ENCODE measurements around the gene TEDC2. TPM values are rescaled to one million over a fixed set of nuclear protein-coding genes. Genes with fewer than 3 reads are reported as not detected.

Gene TEDC2
- total and polyA plus RNA-seq, 10 of the 15 experiments (the other 5 are each of a cell fraction or from before 2014, with no cell fraction given): 0.23 to 47.9 (median 19.1) TPM

- TF ChIP-seq NKRF (conservative IDR thresholded peaks at IDR 0.05): peak; percentile 64; the same call in 1 of the 2 replicates
- peak; percentile 29; the same call in 1 of the 2 replicates for TF ChIP-seq ZNF592 (IDR thresholded peaks at IDR 0.05)
- TF ChIP-seq IRF4 (IDR thresholded peaks at IDR 0.05; ENCODE audit: low read depth, low read length): no peak
- peak; percentile 76 for TF ChIP-seq SP1 (IDR thresholded peaks at IDR 0.05; ENCODE audit: low read depth, low read length)
- no peak for TF ChIP-seq KDM1A (IDR thresholded peaks at IDR 0.05; ENCODE audit: borderline replicate concordance)
- peak; percentile 56 for TF ChIP-seq NRF1 (conservative IDR thresholded peaks at IDR 0.05; ENCODE audit: low read depth, low read length)
- peak; percentile 69 for TF ChIP-seq FOXK2 (IDR thresholded peaks at IDR 0.05)
These were observed 53.8 kb downstream of the TEDC2 start, which contains the start of gene ATP6V0C (continued) for GRCh38 chr16:2513405-2514332.

Small RNA genes lying within 50 kb of the gene (microRNA-seq; reads per million reads assigned to microRNA genes)
- gene MIR6767 (0.94 reads per million), gene MIR6768 (not detected)

Small RNA genes lying within 50 kb of the gene (small RNA-seq; reads per million reads assigned to genes)
- 0.27 reads per million for gene MIR6768

Other genes with a start within 250 kb of the TEDC2 start
Only the 7 nearest of the 15 such genes appear.
- 44.1 and 50.3 TPM in 2 replicates for gene CCNF, start 30.7 kb upstream of the TEDC2 start, total RNA-seq (2014; rRNA removed)
- 23.5 and 27.1 TPM in 2 replicates for gene CCNF, start 30.7 kb upstream of the TEDC2 start, total RNA-seq (2014; rRNA removed; fragmentation: Illumina TruSeq; extraction: Trizol)
- 48.9 and 54.2 TPM in 2 replicates for gene CCNF, start 30.7 kb upstream of the TEDC2 start, total RNA-seq (2021)
- gene CCNF, start 30.7 kb upstream of the TEDC2 start, polyA plus RNA-seq (2011; rRNA removed): 9.1 and 16.3 TPM in 2 replicates
- 11.1 and 18.7 TPM in 2 replicates for gene CCNF, start 30.7 kb upstream of the TEDC2 start, polyA plus RNA-seq (2014; fragmentation: Illumina TruSeq; extraction: Trizol)
- gene CCNF, start 30.7 kb upstream of the TEDC2 start, polyA plus RNA-seq (2014; fragmentation: Nextera tagmentation; extraction: Ambion mirVana): 1 to 10 TPM; 4.0 to 4.7 TPM
- gene CCNF, start 30.7 kb upstream of the TEDC2 start, polyA plus RNA-seq (2014; rRNA removed): 27.8 and 30.8 TPM in 2 replicates
- gene CCNF, start 30.7 kb upstream of the TEDC2 start, polyA plus RNA-seq (2016; fragmentation: Nextera tagmentation; extraction: Ambion mirVana): 10 to 100 TPM; 59.1 to 63.2 TPM
- not detected in 2 replicates for gene NTN3, start 11.2 kb downstream of the TEDC2 start, total RNA-seq (2014; rRNA removed)
- not detected in 2 replicates for gene NTN3, start 11.2 kb downstream of the TEDC2 start, total RNA-seq (2014; rRNA removed; fragmentation: Illumina TruSeq; extraction: Trizol)
- gene NTN3, start 11.2 kb downstream of the TEDC2 start, total RNA-seq (2021): not detected in 2 replicates
- gene NTN3, start 11.2 kb downstream of the TEDC2 start, polyA plus RNA-seq (2011; rRNA removed): not detected in 2 replicates
- not detected in 2 replicates for gene NTN3, start 11.2 kb downstream of the TEDC2 start, polyA plus RNA-seq (2014; fragmentation: Illumina TruSeq; extraction: Trizol)
- not detected for gene NTN3, start 11.2 kb downstream of the TEDC2 start, polyA plus RNA-seq (2014; fragmentation: Nextera tagmentation; extraction: Ambion mirVana)
- 0.04 and 0.22 TPM in 2 replicates for gene NTN3, start 11.2 kb downstream of the TEDC2 start, polyA plus RNA-seq (2014; rRNA removed)
- gene NTN3, start 11.2 kb downstream of the TEDC2 start, polyA plus RNA-seq (2016; fragmentation: Nextera tagmentation; extraction: Ambion mirVana): not detected
- gene TBC1D24, start 15.0 kb downstream of the TEDC2 start, total RNA-seq (2014; rRNA removed): 5.6 and 6.6 TPM in 2 replicates
- gene TBC1D24, start 15.0 kb downstream of the TEDC2 start, total RNA-seq (2014; rRNA removed; fragmentation: Illumina TruSeq; extraction: Trizol): 3.3 and 3.5 TPM in 2 replicates
- 7.9 and 9.6 TPM in 2 replicates for gene TBC1D24, start 15.0 kb downstream of the TEDC2 start, total RNA-seq (2021)
- gene TBC1D24, start 15.0 kb downstream of the TEDC2 start, polyA plus RNA-seq (2011; rRNA removed): 3.4 and 4.3 TPM in 2 replicates
- gene TBC1D24, start 15.0 kb downstream of the TEDC2 start, polyA plus RNA-seq (2014; fragmentation: Illumina TruSeq; extraction: Trizol): 2.6 and 2.7 TPM in 2 replicates
- gene TBC1D24, start 15.0 kb downstream of the TEDC2 start, polyA plus RNA-seq (2014; fragmentation: Nextera tagmentation; extraction: Ambion mirVana): 1 to 10 TPM; 1.1 to 1.5 TPM
- gene TBC1D24, start 15.0 kb downstream of the TEDC2 start, polyA plus RNA-seq (2014; rRNA removed): 5.7 and 6.9 TPM in 2 replicates
- 1 to 10 TPM; 4.6 to 5.8 TPM for gene TBC1D24, start 15.0 kb downstream of the TEDC2 start, polyA plus RNA-seq (2016; fragmentation: Nextera tagmentation; extraction: Ambion mirVana)
- gene ATP6V0C, start 53.8 kb downstream of the TEDC2 start, total RNA-seq (2014; rRNA removed): 14.0 and 19.1 TPM in 2 replicates
- gene ATP6V0C, start 53.8 kb downstream of the TEDC2 start, total RNA-seq (2014; rRNA removed; fragmentation: Illumina TruSeq; extraction: Trizol): 8.2 and 10.4 TPM in 2 replicates
- gene ATP6V0C, start 53.8 kb downstream of the TEDC2 start, total RNA-seq (2021): 127 and 135 TPM in 2 replicates
- 1.5 and 5.9 TPM in 2 replicates for gene ATP6V0C, start 53.8 kb downstream of the TEDC2 start, polyA plus RNA-seq (2011; rRNA removed)
- 8.7 and 17.6 TPM in 2 replicates for gene ATP6V0C, start 53.8 kb downstream of the TEDC2 start, polyA plus RNA-seq (2014; fragmentation: Illumina TruSeq; extraction: Trizol)
- gene ATP6V0C, start 53.8 kb downstream of the TEDC2 start, polyA plus RNA-seq (2014; fragmentation: Nextera tagmentation; extraction: Ambion mirVana): 10 to 100 TPM in 1 of 2 experiments, 1 to 10 TPM in 1; 2.4 to 16.5 TPM
- 32.2 and 53.4 TPM in 2 replicates for gene ATP6V0C, start 53.8 kb downstream of the TEDC2 start, polyA plus RNA-seq (2014; rRNA removed)
- 100 to 1,000 TPM; 107 to 115 TPM for gene ATP6V0C, start 53.8 kb downstream of the TEDC2 start, polyA plus RNA-seq (2016; fragmentation: Nextera tagmentation; extraction: Ambion mirVana)
- gene AMDHD2, start 60.3 kb downstream of the TEDC2 start, total RNA-seq (2014; rRNA removed): 26.3 and 32.2 TPM in 2 replicates
- gene AMDHD2, start 60.3 kb downstream of the TEDC2 start, total RNA-seq (2014; rRNA removed; fragmentation: Illumina TruSeq; extraction: Trizol): 8.0 and 8.9 TPM in 2 replicates
- gene AMDHD2, start 60.3 kb downstream of the TEDC2 start, total RNA-seq (2021): 35.1 and 41.8 TPM in 2 replicates
- 3.0 and 5.2 TPM in 2 replicates for gene AMDHD2, start 60.3 kb downstream of the TEDC2 start, polyA plus RNA-seq (2011; rRNA removed)
- 0.76 and 3.9 TPM in 2 replicates for gene AMDHD2, start 60.3 kb downstream of the TEDC2 start, polyA plus RNA-seq (2014; fragmentation: Illumina TruSeq; extraction: Trizol)
- gene AMDHD2, start 60.3 kb downstream of the TEDC2 start, polyA plus RNA-seq (2014; fragmentation: Nextera tagmentation; extraction: Ambion mirVana): under 1 TPM in 1 of 2 experiments, not detected in 1; 0.60 TPM
- 35.6 and 38.4 TPM in 2 replicates for gene AMDHD2, start 60.3 kb downstream of the TEDC2 start, polyA plus RNA-seq (2014; rRNA removed)
- gene AMDHD2, start 60.3 kb downstream of the TEDC2 start, polyA plus RNA-seq (2016; fragmentation: Nextera tagmentation; extraction: Ambion mirVana): 10 to 100 TPM; 24.3 to 29.4 TPM
- not detected in 2 replicates for gene CEMP1, start 71.3 kb downstream of the TEDC2 start, total RNA-seq (2014; rRNA removed)
- not detected in 2 replicates for gene CEMP1, start 71.3 kb downstream of the TEDC2 start, total RNA-seq (2014; rRNA removed; fragmentation: Illumina TruSeq; extraction: Trizol)
- 0.15 TPM in 1 of 2 replicates, not detected in the other for gene CEMP1, start 71.3 kb downstream of the TEDC2 start, total RNA-seq (2021)
- 0.05 TPM in 1 of 2 replicates, not detected in the other for gene CEMP1, start 71.3 kb downstream of the TEDC2 start, polyA plus RNA-seq (2011; rRNA removed)
- not detected in 2 replicates for gene CEMP1, start 71.3 kb downstream of the TEDC2 start, polyA plus RNA-seq (2014; fragmentation: Illumina TruSeq; extraction: Trizol)
- 1 to 10 TPM in 1 of 2 experiments, not detected in 1; 1.5 TPM for gene CEMP1, start 71.3 kb downstream of the TEDC2 start, polyA plus RNA-seq (2014; fragmentation: Nextera tagmentation; extraction: Ambion mirVana)
- not detected in 2 replicates for gene CEMP1, start 71.3 kb downstream of the TEDC2 start, polyA plus RNA-seq (2014; rRNA removed)
- 1 to 10 TPM; 3.9 to 8.2 TPM for gene CEMP1, start 71.3 kb downstream of the TEDC2 start, polyA plus RNA-seq (2016; fragmentation: Nextera tagmentation; extraction: Ambion mirVana)
- 18.2 and 22.7 TPM in 2 replicates for gene PDPK1, start 77.9 kb downstream of the TEDC2 start, total RNA-seq (2014; rRNA removed)
- 15.8 and 18.0 TPM in 2 replicates for gene PDPK1, start 77.9 kb downstream of the TEDC2 start, total RNA-seq (2014; rRNA removed; fragmentation: Illumina TruSeq; extraction: Trizol)
- 35.7 and 39.0 TPM in 2 replicates for gene PDPK1, start 77.9 kb downstream of the TEDC2 start, total RNA-seq (2021)
- gene PDPK1, start 77.9 kb downstream of the TEDC2 start, polyA plus RNA-seq (2011; rRNA removed): 40.1 and 41.3 TPM in 2 replicates
- gene PDPK1, start 77.9 kb downstream of the TEDC2 start, polyA plus RNA-seq (2014; fragmentation: Illumina TruSeq; extraction: Trizol): 31.6 and 38.5 TPM in 2 replicates
- gene PDPK1, start 77.9 kb downstream of the TEDC2 start, polyA plus RNA-seq (2014; fragmentation: Nextera tagmentation; extraction: Ambion mirVana): 1 to 10 TPM; 3.9 to 5.2 TPM
- 24.7 and 25.5 TPM in 2 replicates for gene PDPK1, start 77.9 kb downstream of the TEDC2 start, polyA plus RNA-seq (2014; rRNA removed)
- gene PDPK1, start 77.9 kb downstream of the TEDC2 start, polyA plus RNA-seq (2016; fragmentation: Nextera tagmentation; extraction: Ambion mirVana): 10 to 100 TPM; 26.3 to 30.8 TPM

All from GM12878 (cell line).